Endothelial cell of umbilical vein (primary cell): ENCODE results near the gene ASCL5. TPM values are rescaled to one million over a fixed set of nuclear protein-coding genes. Genes with fewer than 3 reads are reported as not detected.

Experiments used
- BruUV-seq: library from RNA; stranded (reverse); fragments of 400-500 nt; replicated peaks from 2 replicates; lab custom pipeline; 2021; lab: Mats Ljungman, UMichigan
- CTCF ChIA-PET: fragments of 300-600, 350-600 bp; sonication (Branson Sonifier 250); formaldehyde crosslinking; loops from one replicate; lab custom pipeline; 2021; ENCODE audit warnings: antibody characterized with exemption, inconsistent platforms; lab: Charles Lee
- POLR2A ChIA-PET: fragments of 300-600, 350-600 bp; sonication (Branson Sonifier 250); formaldehyde crosslinking; loops from one replicate; lab custom pipeline; 2021; ENCODE audit warnings: antibody characterized with exemption, inconsistent platforms; lab: Charles Lee
- DNase-seq: peaks from one replicate; pipeline ENCODE4 v3.0.0-alpha.2; 2011; ENCODE audit warnings: low read depth, low spot score
- FAIRE-seq: peaks from 2 replicates; lab custom pipeline; 2011; peaks lifted over from hg19 to GRCh38; lab: Jason Lieb, UNC
- H2AFZ ChIP-seq: 2 replicates; pipeline ENCODE4 v1.6.0; 2012; ENCODE audit warnings: low read depth, low read length, control low read depth, inconsistent platforms
- H3K27ac ChIP-seq: 2 replicates; pipeline ENCODE4 v1.5.1; 2011; ENCODE audit warnings: low read depth, mild to moderate bottlenecking, control low read depth, low read length, moderate library complexity; ENCODE audit not compliant: insufficient read depth
- H3K27me3 ChIP-seq, 2 experiments: 2 replicates each; pipeline versions ENCODE4 v1.6.0 to v1.6.1; 2011; ENCODE audit warnings: low read length in 2 of 2, mixed read lengths in 1 of 2; ENCODE audit not compliant: control insufficient read depth in 2 of 2, insufficient read depth in 2 of 2
- H3K36me3 ChIP-seq, 2 experiments: 2 replicates in 1 of 2; 3 replicates in 1 of 2; pipeline ENCODE4 v1.5.1; 2011; ENCODE audit warnings: low read length in 2 of 2, mild to moderate bottlenecking in 1 of 2, moderate library complexity in 1 of 2; ENCODE audit not compliant: control insufficient read depth in 2 of 2, insufficient read depth in 2 of 2; ENCODE audit errors: extremely low read depth in 1 of 2
- H3K4me1 ChIP-seq: 3 replicates; pipeline ENCODE4 v1.5.1; 2011; ENCODE audit warnings: mild to moderate bottlenecking, low read length; ENCODE audit not compliant: control insufficient read depth, insufficient read depth; ENCODE audit errors: extremely low read depth
- H3K4me2 ChIP-seq: 2 replicates; pipeline ENCODE4 v1.6.1; 2011; ENCODE audit warnings: low read length, control low read depth, mixed read lengths; ENCODE audit not compliant: insufficient read depth
- H3K4me3 ChIP-seq, 3 experiments: fragments of 200-600 bp in 1 of 3; sonication (generic), shearing (Covaris generic) in 1 of 3; replicated peaks in 1 of 3; 2 replicates each; pipeline ENCODE4 v1.5.1; 2011 to 2016; ENCODE audit warnings: control low read depth in 3 of 3, low read length in 3 of 3, mild to moderate bottlenecking in 2 of 3, inconsistent platforms in 1 of 3, low read depth in 1 of 3, moderate library complexity in 1 of 3; ENCODE audit not compliant: insufficient read depth in 1 of 3
- H3K79me2 ChIP-seq: 2 replicates; pipeline ENCODE4 v1.6.0; 2012; ENCODE audit warnings: low read length, inconsistent platforms; ENCODE audit not compliant: control insufficient read depth, insufficient read depth
- H3K9ac ChIP-seq: replicated peaks from 2 replicates; pipeline ENCODE3; 2011; ENCODE audit warnings: low read length, control low read depth; ENCODE audit not compliant: insufficient read depth; ENCODE audit errors: extremely low read depth
- H3K9me1 ChIP-seq: replicated peaks from 3 replicates; pipeline ENCODE4 v1.6.0; 2011; ENCODE audit warnings: mild to moderate bottlenecking, low read length; ENCODE audit not compliant: control insufficient read depth, insufficient read depth; ENCODE audit errors: extremely low read depth
- H3K9me3 ChIP-seq: replicated peaks from 2 replicates; pipeline ENCODE4 v1.5.1; 2012; ENCODE audit warnings: low read length, inconsistent platforms; ENCODE audit not compliant: control insufficient read depth, insufficient read depth
- H4K20me1 ChIP-seq: replicated peaks from 2 replicates; pipeline ENCODE3; 2011; ENCODE audit warnings: mild to moderate bottlenecking, low read length; ENCODE audit not compliant: control insufficient read depth, insufficient read depth; ENCODE audit errors: extremely low read depth
- CTCF ChIP-seq, 2 donors: IDR thresholded peaks; 1 replicate in 1 of 2; 2 replicates in 1 of 2; pipeline ENCODE4 v1.5.1; 2011; ENCODE audit warnings: low read length in 2 of 2, mild to moderate bottlenecking in 2 of 2, moderate library complexity in 2 of 2, control low read depth in 1 of 2, inconsistent platforms in 1 of 2, low read depth in 1 of 2; ENCODE audit not compliant: insufficient read depth in 1 of 2; ENCODE audit errors: extremely low read depth in 1 of 2
- EZH2 ChIP-seq: IDR thresholded peaks from 2 replicates; pipeline ENCODE4 v1.6.1; 2012; ENCODE audit warnings: borderline replicate concordance, low read depth, mild to moderate bottlenecking, moderate library complexity, low read length, inconsistent platforms; ENCODE audit not compliant: severe bottlenecking
- FOS ChIP-seq: IDR thresholded peaks from 2 replicates; pipeline ENCODE4 v1.6.1; 2011; ENCODE audit warnings: mild to moderate bottlenecking, low read length, moderate library complexity, borderline replicate concordance; ENCODE audit not compliant: insufficient read depth
- GATA2 ChIP-seq: IDR thresholded peaks from 2 replicates; pipeline ENCODE4 v1.7.0; 2011; ENCODE audit warnings: low read depth, mild to moderate bottlenecking, moderate library complexity, mixed read lengths, low read length; ENCODE audit not compliant: insufficient read length, insufficient read depth
- JUN ChIP-seq: IDR thresholded peaks from 2 replicates; pipeline ENCODE4 v1.6.1; 2011; ENCODE audit warnings: borderline replicate concordance, low read depth; ENCODE audit not compliant: insufficient read length, insufficient read depth
- MAX ChIP-seq: IDR thresholded peaks from 2 replicates; pipeline ENCODE4 v1.6.1; 2011; ENCODE audit not compliant: insufficient read depth, insufficient read length
- MYC ChIP-seq: IDR thresholded peaks from one replicate; pipeline ENCODE4 v1.6.1; 2011; ENCODE audit warnings: mild to moderate bottlenecking, low read depth, low read length
- POLR2A ChIP-seq: IDR thresholded peaks from 2 replicates; pipeline ENCODE4 v1.6.1; 2012; ENCODE audit warnings: low read depth, mild to moderate bottlenecking, control low read depth, low read length
- POLR2AphosphoS5 ChIP-seq: IDR thresholded peaks from 2 replicates; pipeline ENCODE4 v1.6.1; 2012; ENCODE audit warnings: low read depth, mild to moderate bottlenecking, control low read depth, low read length, moderate library complexity; ENCODE audit not compliant: insufficient read depth
- dilution Hi-C: fragments of 300-500 bp; cut with MboI; formaldehyde crosslinking; loops from one replicate; pipeline ENCODE4 v1.15.0; 2019; ENCODE audit warnings: low sequenced_read_pairs; ENCODE audit not compliant: extremely low pct_ligation_motif_present
- intact Hi-C: fragments of 100-400 bp; cut with micrococcal nuclease; formaldehyde crosslinking; loops from one replicate; pipeline ENCODE4 v1.10.0; 2022
- polyA plus RNA-seq, 4 experiments: library from polyadenylated mRNA; depleted of rRNA in 3 of 4; stranded (reverse) in 3 of 4; unstranded in 1 of 4; fragments of >200 nt; gene quantifications; 2 replicates each; pipeline versions ENCODE4 v1.2.1 to v1.2.3, GENCODE V29; 2011 to 2012; ENCODE audit warnings: missing spikeins in 1 of 4
- total RNA-seq: library from RNA; stranded (reverse); gene quantifications from 2 replicates; pipeline ENCODE4 v1.2.3, GENCODE V29; 2021

The ASCL5 gene
- total and polyA plus RNA-seq, 2 donors (not counting 3 experiments of a cell fraction or from before 2014, with no cell fraction given) = not detected

- no peaks in the 10 kb centered on the region for H3K79me2 ChIP-seq
- dilution Hi-C loops = no loop called here
- DNase-seq (no peak), FAIRE-seq (no peak)
- no peaks in the 10 kb centered on the region for H4K20me1 ChIP-seq
- no peak overlapping the region for H3K27ac ChIP-seq
- H3K9me3 ChIP-seq = no peaks in the 10 kb centered on the region
- no peak overlapping the region for H3K4me3 ChIP-seq
- no TSS peak for BruUV-seq
- ChIA-PET CTCF (interaction anchor here (1.3 kb wide), 1 partner anchor 27 kb away, joined by 3 read pairs; no protein-coding TSS in a partner anchor), POLR2A (no interaction called here)
- no peak overlapping the region for H3K9ac ChIP-seq
- no peak overlapping the region for H2AFZ ChIP-seq
- TF ChIP-seq MAX = no peak
- no peak for TF ChIP-seq MYC
- no peak for TF ChIP-seq CTCF (IDR thresholded peaks at IDR 0.05; ENCODE audit: extremely low read depth in 1 of 2, insufficient read depth in 1 of 2, low read depth in 1 of 2, low read length in 2 of 2)
- TF ChIP-seq JUN = no peak
- no peak for TF ChIP-seq FOS
- TF ChIP-seq EZH2 = no peak
- TF ChIP-seq POLR2A = no peak
- no peak for TF ChIP-seq GATA2
- no peak for TF ChIP-seq POLR2AphosphoS5
- H3K4me2 ChIP-seq = no peak overlapping the region
- no peaks in the 10 kb centered on the region for H3K4me1 ChIP-seq
- H3K36me3 ChIP-seq = no peaks in the 10 kb centered on the region
- peaks cover 4 to 15% of the 10 kb centered on the region in 2 experiments for H3K27me3 ChIP-seq
- no peaks in the 10 kb centered on the region for H3K9me1 ChIP-seq
- intact Hi-C loops = no loop called here
These were observed 34.2 kb downstream of the ASCL5 start for GRCh38 chr1:201092738-201093137.
